Measurements from ENCODE around the gene DVL3. TPM values are rescaled to one million over a fixed set of nuclear protein-coding genes. Genes with fewer than 3 reads are reported as not detected.

DVL3 gene
- total and polyA plus RNA-seq, 2 experiments from 2014 or later = 25.6 to 55.5 TPM

DNA sequence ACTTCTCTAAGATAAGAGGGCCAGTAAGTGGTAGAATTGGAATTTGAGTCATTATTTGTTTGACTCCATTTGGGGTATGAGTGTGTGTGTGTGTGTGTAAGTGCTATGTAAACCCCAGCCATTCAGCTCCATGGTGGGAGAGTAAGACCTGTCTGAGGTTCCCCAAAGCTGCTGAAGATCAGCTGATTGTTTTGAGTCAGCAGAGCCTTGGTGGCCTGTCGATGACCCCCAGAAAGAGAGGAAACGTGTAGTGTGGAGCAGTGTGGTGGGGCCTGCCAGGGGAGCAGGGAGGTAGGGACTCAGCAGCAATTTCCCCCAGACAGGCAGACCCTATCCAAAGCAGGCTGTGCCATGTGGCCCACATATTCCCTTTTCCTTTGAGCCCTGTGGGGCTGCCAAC, 5.3 kb downstream of the DVL3 start:
- Mint-ChIP-seq H3K9me3 (no peaks in the 10 kb centered on the region), H3K27ac (no peak overlapping the region; the same call in 1 of the 2 replicates), H3K4me3 (no peak overlapping the region), H3K4me1 (peaks cover 8% of the 10 kb centered on the region; the same call in 2 of the 3 replicates), H3K27me3 (ENCODE audit: insufficient read depth, low read depth, poor library complexity) (peaks cover 14% of the 10 kb centered on the region), H3K36me3 (ENCODE audit: low read depth) (peaks cover 29% of the 10 kb centered on the region)
- ATAC-seq (no peak), DNase-seq (ENCODE audit: low spot score) (no peak)
- peaks cover 15% of the 10 kb centered on the region for H4K20me1 ChIP-seq (replicated peaks; ENCODE audit: insufficient read depth)
- H3K36me3 ChIP-seq (ENCODE audit: insufficient read depth) = peaks cover 5% of the 10 kb centered on the region; the same call in 1 of the 2 replicates
- H3K4me3 ChIP-seq = no peak overlapping the region
- H3F3A ChIP-seq (replicated peaks; ENCODE audit: low read depth) = peaks cover 10% of the 10 kb centered on the region; the same call in 1 of the 2 replicates
- no peak overlapping the region for H2AFZ ChIP-seq
- peaks cover 15% of the 10 kb centered on the region for H3K4me1 ChIP-seq (ENCODE audit: insufficient read depth)
- H3K4me2 ChIP-seq = no peak overlapping the region
- TF ChIP-seq, protein P1, sequence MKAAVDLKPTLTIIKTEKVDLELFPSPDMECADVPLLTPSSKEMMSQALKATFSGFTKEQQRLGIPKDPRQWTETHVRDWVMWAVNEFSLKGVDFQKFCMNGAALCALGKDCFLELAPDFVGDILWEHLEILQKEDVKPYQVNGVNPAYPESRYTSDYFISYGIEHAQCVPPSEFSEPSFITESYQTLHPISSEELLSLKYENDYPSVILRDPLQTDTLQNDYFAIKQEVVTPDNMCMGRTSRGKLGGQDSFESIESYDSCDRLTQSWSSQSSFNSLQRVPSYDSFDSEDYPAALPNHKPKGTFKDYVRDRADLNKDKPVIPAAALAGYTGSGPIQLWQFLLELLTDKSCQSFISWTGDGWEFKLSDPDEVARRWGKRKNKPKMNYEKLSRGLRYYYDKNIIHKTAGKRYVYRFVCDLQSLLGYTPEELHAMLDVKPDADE (IDR thresholded peaks at IDR 0.05) = no peak
- TF ChIP-seq ZNF114 (CRISPR knock-in tag; IDR thresholded peaks at IDR 0.05) = no peak
- TF ChIP-seq, protein P2, sequence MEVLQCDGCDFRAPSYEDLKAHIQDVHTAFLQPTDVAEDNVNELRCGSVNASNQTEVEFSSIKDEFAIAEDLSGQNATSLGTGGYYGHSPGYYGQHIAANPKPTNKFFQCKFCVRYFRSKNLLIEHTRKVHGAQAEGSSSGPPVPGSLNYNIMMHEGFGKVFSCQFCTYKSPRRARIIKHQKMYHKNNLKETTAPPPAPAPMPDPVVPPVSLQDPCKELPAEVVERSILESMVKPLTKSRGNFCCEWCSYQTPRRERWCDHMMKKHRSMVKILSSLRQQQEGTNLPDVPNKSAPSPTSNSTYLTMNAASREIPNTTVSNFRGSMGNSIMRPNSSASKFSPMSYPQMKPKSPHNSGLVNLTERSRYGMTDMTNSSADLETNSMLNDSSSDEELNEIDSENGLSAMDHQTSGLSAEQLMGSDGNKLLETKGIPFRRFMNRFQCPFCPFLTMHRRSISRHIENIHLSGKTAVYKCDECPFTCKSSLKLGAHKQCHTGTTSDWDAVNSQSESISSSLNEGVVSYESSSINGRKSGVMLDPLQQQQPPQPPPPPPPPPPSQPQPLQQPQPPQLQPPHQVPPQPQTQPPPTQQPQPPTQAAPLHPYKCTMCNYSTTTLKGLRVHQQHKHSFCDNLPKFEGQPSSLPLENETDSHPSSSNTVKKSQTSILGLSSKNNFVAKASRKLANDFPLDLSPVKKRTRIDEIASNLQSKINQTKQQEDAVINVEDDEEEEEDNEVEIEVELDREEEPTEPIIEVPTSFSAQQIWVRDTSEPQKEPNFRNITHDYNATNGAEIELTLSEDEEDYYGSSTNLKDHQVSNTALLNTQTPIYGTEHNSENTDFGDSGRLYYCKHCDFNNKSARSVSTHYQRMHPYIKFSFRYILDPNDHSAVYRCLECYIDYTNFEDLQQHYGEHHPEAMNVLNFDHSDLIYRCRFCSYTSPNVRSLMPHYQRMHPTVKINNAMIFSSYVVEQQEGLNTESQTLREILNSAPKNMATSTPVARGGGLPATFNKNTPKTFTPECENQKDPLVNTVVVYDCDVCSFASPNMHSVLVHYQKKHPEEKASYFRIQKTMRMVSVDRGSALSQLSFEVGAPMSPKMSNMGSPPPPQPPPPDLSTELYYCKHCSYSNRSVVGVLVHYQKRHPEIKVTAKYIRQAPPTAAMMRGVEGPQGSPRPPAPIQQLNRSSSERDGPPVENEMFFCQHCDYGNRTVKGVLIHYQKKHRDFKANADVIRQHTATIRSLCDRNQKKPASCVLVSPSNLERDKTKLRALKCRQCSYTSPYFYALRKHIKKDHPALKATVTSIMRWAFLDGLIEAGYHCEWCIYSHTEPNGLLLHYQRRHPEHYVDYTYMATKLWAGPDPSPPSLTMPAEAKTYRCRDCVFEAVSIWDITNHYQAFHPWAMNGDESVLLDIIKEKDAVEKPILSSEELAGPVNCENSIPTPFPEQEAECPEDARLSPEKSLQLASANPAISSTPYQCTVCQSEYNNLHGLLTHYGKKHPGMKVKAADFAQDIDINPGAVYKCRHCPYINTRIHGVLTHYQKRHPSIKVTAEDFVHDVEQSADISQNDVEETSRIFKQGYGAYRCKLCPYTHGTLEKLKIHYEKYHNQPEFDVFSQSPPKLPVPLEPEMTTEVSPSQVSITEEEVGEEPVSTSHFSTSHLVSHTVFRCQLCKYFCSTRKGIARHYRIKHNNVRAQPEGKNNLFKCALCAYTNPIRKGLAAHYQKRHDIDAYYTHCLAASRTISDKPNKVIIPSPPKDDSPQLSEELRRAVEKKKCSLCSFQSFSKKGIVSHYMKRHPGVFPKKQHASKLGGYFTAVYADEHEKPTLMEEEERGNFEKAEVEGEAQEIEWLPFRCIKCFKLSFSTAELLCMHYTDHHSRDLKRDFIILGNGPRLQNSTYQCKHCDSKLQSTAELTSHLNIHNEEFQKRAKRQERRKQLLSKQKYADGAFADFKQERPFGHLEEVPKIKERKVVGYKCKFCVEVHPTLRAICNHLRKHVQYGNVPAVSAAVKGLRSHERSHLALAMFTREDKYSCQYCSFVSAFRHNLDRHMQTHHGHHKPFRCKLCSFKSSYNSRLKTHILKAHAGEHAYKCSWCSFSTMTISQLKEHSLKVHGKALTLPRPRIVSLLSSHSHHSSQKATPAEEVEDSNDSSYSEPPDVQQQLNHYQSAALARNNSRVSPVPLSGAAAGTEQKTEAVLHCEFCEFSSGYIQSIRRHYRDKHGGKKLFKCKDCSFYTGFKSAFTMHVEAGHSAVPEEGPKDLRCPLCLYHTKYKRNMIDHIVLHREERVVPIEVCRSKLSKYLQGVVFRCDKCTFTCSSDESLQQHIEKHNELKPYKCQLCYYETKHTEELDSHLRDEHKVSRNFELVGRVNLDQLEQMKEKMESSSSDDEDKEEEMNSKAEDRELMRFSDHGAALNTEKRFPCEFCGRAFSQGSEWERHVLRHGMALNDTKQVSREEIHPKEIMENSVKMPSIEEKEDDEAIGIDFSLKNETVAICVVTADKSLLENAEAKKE (CRISPR knock-in tag; IDR thresholded peaks at IDR 0.05) = no peak
- TF ChIP-seq NANOG (IDR thresholded peaks at IDR 0.05; ENCODE audit: borderline replicate concordance) = no peak
- no peak for TF ChIP-seq EZH2phosphoT487 (IDR thresholded peaks at IDR 0.05; ENCODE audit: unreplicated experiment)
- TF ChIP-seq POLR2AphosphoS5 (IDR thresholded peaks at IDR 0.05; ENCODE audit: low read depth) = no peak
- no peak for TF ChIP-seq CREB1 (CRISPR knock-in tag; IDR thresholded peaks at IDR 0.05; ENCODE audit: low read depth)
- no peak for TF ChIP-seq ZNF331 (CRISPR knock-in tag; IDR thresholded peaks at IDR 0.05; ENCODE audit: low read depth)
- no peak for TF ChIP-seq EZH2 (IDR thresholded peaks at IDR 0.05; ENCODE audit: low read depth, unreplicated experiment)
- TF ChIP-seq, protein P3, sequence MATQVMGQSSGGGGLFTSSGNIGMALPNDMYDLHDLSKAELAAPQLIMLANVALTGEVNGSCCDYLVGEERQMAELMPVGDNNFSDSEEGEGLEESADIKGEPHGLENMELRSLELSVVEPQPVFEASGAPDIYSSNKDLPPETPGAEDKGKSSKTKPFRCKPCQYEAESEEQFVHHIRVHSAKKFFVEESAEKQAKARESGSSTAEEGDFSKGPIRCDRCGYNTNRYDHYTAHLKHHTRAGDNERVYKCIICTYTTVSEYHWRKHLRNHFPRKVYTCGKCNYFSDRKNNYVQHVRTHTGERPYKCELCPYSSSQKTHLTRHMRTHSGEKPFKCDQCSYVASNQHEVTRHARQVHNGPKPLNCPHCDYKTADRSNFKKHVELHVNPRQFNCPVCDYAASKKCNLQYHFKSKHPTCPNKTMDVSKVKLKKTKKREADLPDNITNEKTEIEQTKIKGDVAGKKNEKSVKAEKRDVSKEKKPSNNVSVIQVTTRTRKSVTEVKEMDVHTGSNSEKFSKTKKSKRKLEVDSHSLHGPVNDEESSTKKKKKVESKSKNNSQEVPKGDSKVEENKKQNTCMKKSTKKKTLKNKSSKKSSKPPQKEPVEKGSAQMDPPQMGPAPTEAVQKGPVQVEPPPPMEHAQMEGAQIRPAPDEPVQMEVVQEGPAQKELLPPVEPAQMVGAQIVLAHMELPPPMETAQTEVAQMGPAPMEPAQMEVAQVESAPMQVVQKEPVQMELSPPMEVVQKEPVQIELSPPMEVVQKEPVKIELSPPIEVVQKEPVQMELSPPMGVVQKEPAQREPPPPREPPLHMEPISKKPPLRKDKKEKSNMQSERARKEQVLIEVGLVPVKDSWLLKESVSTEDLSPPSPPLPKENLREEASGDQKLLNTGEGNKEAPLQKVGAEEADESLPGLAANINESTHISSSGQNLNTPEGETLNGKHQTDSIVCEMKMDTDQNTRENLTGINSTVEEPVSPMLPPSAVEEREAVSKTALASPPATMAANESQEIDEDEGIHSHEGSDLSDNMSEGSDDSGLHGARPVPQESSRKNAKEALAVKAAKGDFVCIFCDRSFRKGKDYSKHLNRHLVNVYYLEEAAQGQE (IDR thresholded peaks at IDR 0.05; ENCODE audit: unreplicated experiment) = no peak
- TF ChIP-seq, protein P4, sequence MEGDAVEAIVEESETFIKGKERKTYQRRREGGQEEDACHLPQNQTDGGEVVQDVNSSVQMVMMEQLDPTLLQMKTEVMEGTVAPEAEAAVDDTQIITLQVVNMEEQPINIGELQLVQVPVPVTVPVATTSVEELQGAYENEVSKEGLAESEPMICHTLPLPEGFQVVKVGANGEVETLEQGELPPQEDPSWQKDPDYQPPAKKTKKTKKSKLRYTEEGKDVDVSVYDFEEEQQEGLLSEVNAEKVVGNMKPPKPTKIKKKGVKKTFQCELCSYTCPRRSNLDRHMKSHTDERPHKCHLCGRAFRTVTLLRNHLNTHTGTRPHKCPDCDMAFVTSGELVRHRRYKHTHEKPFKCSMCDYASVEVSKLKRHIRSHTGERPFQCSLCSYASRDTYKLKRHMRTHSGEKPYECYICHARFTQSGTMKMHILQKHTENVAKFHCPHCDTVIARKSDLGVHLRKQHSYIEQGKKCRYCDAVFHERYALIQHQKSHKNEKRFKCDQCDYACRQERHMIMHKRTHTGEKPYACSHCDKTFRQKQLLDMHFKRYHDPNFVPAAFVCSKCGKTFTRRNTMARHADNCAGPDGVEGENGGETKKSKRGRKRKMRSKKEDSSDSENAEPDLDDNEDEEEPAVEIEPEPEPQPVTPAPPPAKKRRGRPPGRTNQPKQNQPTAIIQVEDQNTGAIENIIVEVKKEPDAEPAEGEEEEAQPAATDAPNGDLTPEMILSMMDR (conservative IDR thresholded peaks at IDR 0.05; ENCODE audit: low read depth in 2 of 2) = no peak
- no peak for TF ChIP-seq JUNB (IDR thresholded peaks at IDR 0.05; ENCODE audit: unreplicated experiment)
- no peak for TF ChIP-seq STAT1 (IDR thresholded peaks at IDR 0.05; ENCODE audit: unreplicated experiment)
- no peaks in the 10 kb centered on the region for H3K9me2 ChIP-seq (ENCODE audit: insufficient read depth)
- no peaks in the 10 kb centered on the region for H3K27me3 ChIP-seq (ENCODE audit: insufficient read depth)
- peaks cover 67% of the 10 kb centered on the region for H3K79me2 ChIP-seq (replicated peaks; ENCODE audit: insufficient read depth)
- H3K27ac ChIP-seq (ENCODE audit: low read depth) = no peak overlapping the region
